Activated CD4-positive, alpha-beta T cell treated with anti-CD3 and anti-CD28 coated beads for 1 hour (primary cell): ENCODE data around the gene PCDHGA2.
"Not testable (repeated sequence)": the region's sequence is repeated elsewhere in the genome, so short reads cannot be mapped to it uniquely, and the experiment has no call there.

Source experiments
- DNase-seq: peaks from one replicate; pipeline ENCODE4 v3.0.0-alpha.2; 2020

PCDHGA2 gene

GRCh38 chr5:141349917-141350619 lies 11.5 kb downstream of the PCDHGA2 start, which contains the start of gene PCDHGB1:
Gene PCDHGB1 (plus strand): TSS chr5:141350099. CDS start chr5:141350261, 162 bp downstream.
- DNase-seq = no peak

GRCh38 chr5:141351591-141351990 lies 13.0 kb downstream of the PCDHGA2 start:
- DNase-seq = no peak

GRCh38 chr5:141354900-141355469 lies 16.4 kb downstream of the PCDHGA2 start, which contains the start of gene PCDHGA4:
Gene PCDHGA4 (plus strand): TSS chr5:141355021. CDS start chr5:141355108, 87 bp downstream.
- DNase-seq = no peak

- DNase-seq = no peak
Observed at GRCh38 chr5:141355641-141356040, 17.1 kb downstream of the PCDHGA2 start.

- DNase-seq = no peak
Observed at GRCh38 chr5:141356133-141356532, 17.6 kb downstream of the PCDHGA2 start.

- DNase-seq = no peak
Observed at GRCh38 chr5:141356950-141357349, 18.4 kb downstream of the PCDHGA2 start.

- no peak for DNase-seq
Observed at GRCh38 chr5:141359790-141360426, 21.3 kb downstream of the PCDHGA2 start, which contains the start of gene PCDHGB2. Gene PCDHGB2 (plus strand): TSS chr5:141359994. CDS start chr5:141360136, 142 bp downstream.

GRCh38 chr5:141360685-141361084 lies 22.1 kb downstream of the PCDHGA2 start:
- no peak for DNase-seq

GRCh38 chr5:141362719-141363118 lies 24.2 kb downstream of the PCDHGA2 start:
- no peak for DNase-seq

- DNase-seq = no peak
Observed at GRCh38 chr5:141363952-141364660, 25.5 kb downstream of the PCDHGA2 start, which contains the start of gene PCDHGA5. Gene PCDHGA5 (plus strand): TSS chr5:141364162. CDS start chr5:141364331, 169 bp downstream.

GRCh38 chr5:141366016-141366896 lies 27.7 kb downstream of the PCDHGA2 start:
- DNase-seq = no peak

GRCh38 chr5:141369994-141370848 lies 31.7 kb downstream of the PCDHGA2 start, which contains the start of gene PCDHGB3:
Gene PCDHGB3 (plus strand): TSS chr5:141370242. CDS start chr5:141370395, 153 bp downstream.
- no peak for DNase-seq

- no peak for DNase-seq
Observed at GRCh38 chr5:141371572-141372475, 33.3 kb downstream of the PCDHGA2 start.

- no peak for DNase-seq
Observed at GRCh38 chr5:141373673-141374317, 35.2 kb downstream of the PCDHGA2 start, which contains the start of gene PCDHGA6. Gene PCDHGA6 (plus strand): TSS chr5:141373891. CDS start chr5:141374084, 193 bp downstream.

- no peak for DNase-seq
Observed at GRCh38 chr5:141374627-141375026, 36.1 kb downstream of the PCDHGA2 start.

- not testable (repeated sequence) for DNase-seq
Observed at GRCh38 chr5:141375444-141376155, 37.0 kb downstream of the PCDHGA2 start.

- DNase-seq = no peak
Observed at GRCh38 chr5:141382469-141383294, 44.1 kb downstream of the PCDHGA2 start, which contains the start of gene PCDHGA7. Gene PCDHGA7 (plus strand): TSS chr5:141382742. CDS start chr5:141382900, 158 bp downstream.
